Suprapubic skin (tissue), 4 donors: ENCODE measurements around the gene FABP1.

Experiments used
- CTCF ChIP-seq, 2 donors: fragments of 200-600 bp in 1 of 2; fragments of 450-650 bp in 1 of 2; sonication (generic) in 1 of 2; IDR thresholded peaks; one replicate each; pipeline ENCODE4 v1.5.1; 2016 to 2019; ENCODE audit warnings: antibody characterized with exemption in 2 of 2, mild to moderate bottlenecking in 1 of 2, moderate library complexity in 1 of 2
- EP300 ChIP-seq: sonication (generic); formaldehyde crosslinking; IDR thresholded peaks from one replicate; pipeline ENCODE4 v1.6.1; 2017; ENCODE audit warnings: antibody characterized with exemption
- POLR2A ChIP-seq, 2 donors: fragments of 450-650 bp; IDR thresholded peaks; one replicate each; pipeline ENCODE4 v1.6.1; 2017; ENCODE audit warnings: antibody characterized with exemption in 2 of 2, mild to moderate bottlenecking in 2 of 2, moderate library complexity in 2 of 2
- POLR2AphosphoS5 ChIP-seq, 3 donors: sonication (generic); formaldehyde crosslinking; IDR thresholded peaks; one replicate each; pipeline ENCODE4 v1.6.1; 2017; ENCODE audit warnings: antibody characterized with exemption in 3 of 3

DNA sequence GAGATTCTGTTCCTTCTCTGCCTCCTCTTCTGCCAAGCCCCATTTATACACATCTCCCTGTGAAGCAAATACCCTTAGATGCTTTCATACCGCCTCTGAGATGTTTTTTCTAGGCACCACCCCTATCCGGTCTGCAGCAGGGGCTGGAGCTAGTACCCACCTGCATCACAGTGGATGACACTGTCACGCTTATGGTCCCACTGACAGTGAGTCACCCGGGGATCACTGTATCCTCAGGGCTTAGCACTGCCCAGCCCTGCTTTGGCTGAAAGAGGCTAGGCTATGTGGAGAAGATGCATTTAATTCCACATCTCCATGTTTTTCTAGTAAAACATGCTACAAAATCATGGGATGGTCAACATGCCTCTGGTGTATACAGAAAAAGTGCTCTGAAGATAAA lies 9.9 kb downstream of the FABP1 start:
- TF ChIP-seq EP300 (no peak), CTCF (IDR thresholded peaks at IDR 0.05) (no peak), POLR2A (IDR thresholded peaks at IDR 0.05) (no peak), POLR2AphosphoS5 (IDR thresholded peaks at IDR 0.05) (no peak)
